GM23248 (cell line): ENCODE data around the gene APH1B.

Experiments used
- EZH2 ChIP-seq: fragments of 200-600 bp; sonication (generic); IDR thresholded peaks from 2 replicates; pipeline ENCODE4 v1.6.1; 2018; ENCODE audit warnings: antibody characterized with exemption, mild to moderate bottlenecking; ENCODE audit not compliant: insufficient read depth, poor library complexity, severe bottlenecking
- EZH2phosphoT487 ChIP-seq: fragments of 200-600 bp; sonication (generic); IDR thresholded peaks from 2 replicates; pipeline ENCODE4 v1.6.1; 2018; ENCODE audit warnings: antibody characterized with exemption, moderate library complexity, mild to moderate bottlenecking, low read depth; ENCODE audit not compliant: insufficient read depth

DNA sequence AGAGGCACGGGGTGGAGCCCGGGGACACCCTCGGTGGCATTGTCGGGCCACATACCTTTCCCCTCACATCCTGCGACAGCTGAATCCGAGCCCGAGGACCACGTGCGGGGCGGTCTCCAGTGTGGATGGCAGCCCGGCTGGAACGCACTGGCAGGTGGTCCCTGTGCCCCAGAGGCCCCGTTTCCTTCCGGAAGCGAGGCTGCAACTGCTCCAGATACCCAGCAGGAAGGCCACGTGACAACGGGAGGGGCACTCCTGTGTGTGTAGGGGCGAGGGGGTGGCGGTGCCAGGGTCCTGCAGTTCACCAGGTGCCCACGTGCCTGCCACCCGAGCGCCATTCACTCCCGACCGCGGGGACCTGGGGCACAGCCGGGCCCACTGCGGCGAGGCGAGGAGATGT is 44.1 kb downstream of the APH1B start:
- TF ChIP-seq EZH2phosphoT487: no peak
- no peak for TF ChIP-seq EZH2
